SU-DHL-6 (cell line): ENCODE measurements around the gene HTT.
"Not testable (repeated sequence)": the region's sequence is repeated elsewhere in the genome, so short reads cannot be mapped to it uniquely, and the experiment has no call there.

Source experiments
- EZH2phosphoT487 ChIP-seq: fragments of 200-600 bp; sonication (generic), shearing (Covaris generic); conservative IDR thresholded peaks from 2 replicates; pipeline ENCODE4 v1.6.1; 2018; ENCODE audit warnings: mild to moderate bottlenecking, antibody characterized with exemption, low read length, moderate library complexity, mixed read lengths
- TF ChIP-seq, protein P1 (sequence below): fragments of 200-600 bp; sonication (generic); IDR thresholded peaks from one replicate; pipeline ENCODE4 v1.5.1; 2017; ENCODE audit warnings: antibody characterized with exemption, mild to moderate bottlenecking, low read length, moderate library complexity; ENCODE audit not compliant: insufficient read depth, poor library complexity, severe bottlenecking

DNA sequence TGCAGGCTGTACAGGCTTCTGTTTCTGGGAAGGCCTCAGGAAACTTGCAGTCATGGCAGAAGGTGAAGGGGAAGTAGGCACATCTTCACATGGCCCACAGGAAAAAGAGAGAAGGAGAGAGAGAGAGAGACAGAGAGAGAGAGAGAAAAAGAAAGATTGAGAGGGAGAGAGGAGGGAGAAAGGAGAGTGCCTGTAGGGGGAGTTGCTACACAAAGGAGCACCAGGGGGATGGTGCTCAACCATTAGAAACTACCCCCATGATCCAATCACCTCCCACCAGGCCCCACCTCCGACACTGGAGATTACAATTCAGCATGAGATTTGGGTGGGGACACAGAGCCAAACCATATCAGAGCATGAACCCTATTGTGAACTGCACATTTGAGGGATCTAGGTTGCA, 76.8 kb downstream of the HTT start:
- TF ChIP-seq, protein P1, sequence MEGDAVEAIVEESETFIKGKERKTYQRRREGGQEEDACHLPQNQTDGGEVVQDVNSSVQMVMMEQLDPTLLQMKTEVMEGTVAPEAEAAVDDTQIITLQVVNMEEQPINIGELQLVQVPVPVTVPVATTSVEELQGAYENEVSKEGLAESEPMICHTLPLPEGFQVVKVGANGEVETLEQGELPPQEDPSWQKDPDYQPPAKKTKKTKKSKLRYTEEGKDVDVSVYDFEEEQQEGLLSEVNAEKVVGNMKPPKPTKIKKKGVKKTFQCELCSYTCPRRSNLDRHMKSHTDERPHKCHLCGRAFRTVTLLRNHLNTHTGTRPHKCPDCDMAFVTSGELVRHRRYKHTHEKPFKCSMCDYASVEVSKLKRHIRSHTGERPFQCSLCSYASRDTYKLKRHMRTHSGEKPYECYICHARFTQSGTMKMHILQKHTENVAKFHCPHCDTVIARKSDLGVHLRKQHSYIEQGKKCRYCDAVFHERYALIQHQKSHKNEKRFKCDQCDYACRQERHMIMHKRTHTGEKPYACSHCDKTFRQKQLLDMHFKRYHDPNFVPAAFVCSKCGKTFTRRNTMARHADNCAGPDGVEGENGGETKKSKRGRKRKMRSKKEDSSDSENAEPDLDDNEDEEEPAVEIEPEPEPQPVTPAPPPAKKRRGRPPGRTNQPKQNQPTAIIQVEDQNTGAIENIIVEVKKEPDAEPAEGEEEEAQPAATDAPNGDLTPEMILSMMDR = not testable (repeated sequence)
- TF ChIP-seq EZH2phosphoT487 = not testable (repeated sequence)
